Right ventricle myocardium superior (tissue), 1 donor: ENCODE data around the gene PTK7. TPM values are rescaled to one million over a fixed set of nuclear protein-coding genes. Genes with fewer than 3 reads are reported as not detected.
"Not testable (repeated sequence)": the region's sequence is repeated elsewhere in the genome, so short reads cannot be mapped to it uniquely, and the experiment has no call there.

Source experiments
- ATAC-seq: fragments of 200-7000 bp; cut with Tn5 transposase; one replicate; pipeline ENCODE4 v1.9.1; 2020; ENCODE audit warnings: mild to moderate bottlenecking; ENCODE audit not compliant: poor library complexity
- DNase-seq: peaks from one replicate; pipeline ENCODE4 v3.0.0-alpha.2; 2020
- intact Hi-C: fragments of 100-400 bp; cut with DNase I; formaldehyde crosslinking; loops from one replicate; pipeline ENCODE4 v1.11.2; 2022
- total RNA-seq: library from RNA; stranded (reverse); fragmentation: NEBNext Ultra II Directional; extraction: Animal tissue kit (Norgen Biotek cat#: 25700); gene quantifications from one replicate; pipeline ENCODE4 v1.2.1, GENCODE V29; 2021
- donor health status: DM: no; HTN: yes; CAD: no; lungs with severe emphysema.

Gene PTK7
- total RNA-seq, 1 donor from 2014 or later = 1.4 TPM

DNA sequence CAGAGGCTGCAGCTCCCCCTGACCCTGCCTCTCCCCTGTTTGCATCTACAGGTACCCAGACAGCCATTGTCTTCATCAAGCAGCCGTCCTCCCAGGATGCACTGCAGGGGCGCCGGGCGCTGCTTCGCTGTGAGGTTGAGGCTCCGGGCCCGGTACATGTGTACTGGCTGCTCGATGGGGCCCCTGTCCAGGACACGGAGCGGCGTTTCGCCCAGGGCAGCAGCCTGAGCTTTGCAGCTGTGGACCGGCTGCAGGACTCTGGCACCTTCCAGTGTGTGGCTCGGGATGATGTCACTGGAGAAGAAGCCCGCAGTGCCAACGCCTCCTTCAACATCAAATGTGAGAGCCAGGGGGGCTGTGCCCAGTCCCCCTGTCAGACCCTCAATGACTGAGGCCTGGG, 52.8 kb downstream of the PTK7 start:
- DNase-seq = no peak
- ATAC-seq = no peak
- intact Hi-C loops = no loop called here

DNA sequence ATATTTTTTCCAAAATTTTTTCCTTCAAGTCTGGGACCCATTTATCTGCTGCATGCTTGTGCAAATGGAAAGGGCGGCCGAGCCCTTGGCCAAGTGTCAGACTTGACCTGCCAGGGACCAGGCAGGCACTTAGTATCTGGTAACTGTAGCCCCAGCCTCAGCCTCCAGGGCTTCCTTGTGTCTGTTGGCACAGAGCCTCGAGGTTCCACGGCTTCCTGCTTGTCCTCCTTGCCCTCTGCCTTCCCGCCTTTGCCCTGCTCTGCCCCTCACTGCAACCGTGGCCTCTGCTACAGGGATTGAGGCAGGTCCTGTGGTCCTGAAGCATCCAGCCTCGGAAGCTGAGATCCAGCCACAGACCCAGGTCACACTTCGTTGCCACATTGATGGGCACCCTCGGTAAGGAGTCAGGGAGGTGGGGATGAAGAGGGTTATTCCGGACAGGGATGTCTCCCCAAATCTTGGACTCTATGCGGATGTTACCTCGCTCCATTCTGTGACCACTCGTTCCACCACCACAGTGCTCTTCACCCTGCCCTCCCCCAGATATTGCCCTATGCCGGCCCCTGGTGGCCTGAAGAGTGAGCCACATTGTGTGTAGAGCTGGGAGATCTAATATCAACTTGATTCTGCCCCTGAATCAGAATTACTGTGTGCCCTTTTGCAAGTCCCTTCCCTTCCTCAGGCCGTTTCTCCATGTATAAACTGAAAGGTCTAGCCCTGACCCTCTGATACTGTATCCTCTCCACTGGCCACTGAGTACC, 53.5 kb downstream of the PTK7 start:
- peak; percentile 78 for ATAC-seq
- intact Hi-C loops = no loop called here
- no peak for DNase-seq

DNA sequence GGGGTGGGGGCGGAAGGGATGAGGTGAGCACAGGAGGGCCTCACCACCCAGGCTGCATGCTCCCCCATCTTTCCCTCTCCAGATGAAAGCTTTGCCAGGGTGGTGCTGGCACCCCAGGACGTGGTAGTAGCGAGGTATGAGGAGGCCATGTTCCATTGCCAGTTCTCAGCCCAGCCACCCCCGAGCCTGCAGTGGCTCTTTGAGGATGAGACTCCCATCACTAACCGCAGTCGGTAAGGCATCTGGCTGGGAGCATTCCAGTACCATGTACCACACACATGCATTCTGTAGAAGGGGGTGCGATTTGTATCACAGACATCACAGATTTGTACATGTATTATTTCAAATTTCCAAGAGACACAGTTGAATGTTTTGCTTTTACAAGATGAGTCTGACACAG, 54.3 kb downstream of the PTK7 start:
- DNase-seq (no peak), ATAC-seq (no peak)
- intact Hi-C loops = no loop called here

DNA sequence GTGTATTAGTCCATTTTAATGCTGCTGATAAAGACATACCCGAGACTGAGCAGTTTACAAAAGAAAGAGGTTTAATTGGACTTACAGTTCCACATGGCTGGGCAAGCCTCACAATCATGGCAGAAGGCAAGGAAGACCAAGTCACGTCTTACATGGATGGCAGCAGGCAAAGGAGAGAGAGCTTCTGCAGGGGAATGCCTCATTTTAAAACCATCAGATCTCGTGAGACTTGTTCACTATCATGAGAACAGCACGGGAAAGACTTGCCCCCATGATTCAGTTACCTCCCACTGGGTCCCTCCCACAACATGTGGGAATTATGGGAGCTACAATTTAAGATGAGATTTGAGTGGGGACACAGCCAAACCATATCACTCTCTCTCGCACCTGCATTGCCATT, 55.3 kb downstream of the PTK7 start:
- intact Hi-C loops, DNase-seq, ATAC-seq: not testable (repeated sequence)

DNA sequence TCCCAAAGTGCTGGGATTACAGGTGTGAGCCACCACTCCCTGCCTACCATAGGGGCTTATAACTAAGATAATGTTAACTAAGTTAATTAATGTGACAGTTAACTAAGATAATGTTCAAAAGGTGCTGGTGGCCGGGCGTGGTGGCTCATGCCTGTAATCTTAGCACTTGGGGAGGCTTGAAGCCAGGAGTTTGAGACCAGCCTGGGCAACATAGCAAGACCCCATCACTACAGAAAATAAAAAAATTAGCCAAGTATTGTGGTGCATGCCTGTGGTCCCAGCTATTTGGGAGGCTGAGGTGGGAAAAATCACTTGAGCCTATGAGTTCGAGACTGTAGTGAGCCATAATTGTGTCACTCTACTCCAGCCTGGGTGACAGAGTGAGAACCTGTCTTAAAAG, 62.2 kb downstream of the PTK7 start:
- DNase-seq = no peak
- no peak for ATAC-seq
- intact Hi-C loops = no loop called here

DNA sequence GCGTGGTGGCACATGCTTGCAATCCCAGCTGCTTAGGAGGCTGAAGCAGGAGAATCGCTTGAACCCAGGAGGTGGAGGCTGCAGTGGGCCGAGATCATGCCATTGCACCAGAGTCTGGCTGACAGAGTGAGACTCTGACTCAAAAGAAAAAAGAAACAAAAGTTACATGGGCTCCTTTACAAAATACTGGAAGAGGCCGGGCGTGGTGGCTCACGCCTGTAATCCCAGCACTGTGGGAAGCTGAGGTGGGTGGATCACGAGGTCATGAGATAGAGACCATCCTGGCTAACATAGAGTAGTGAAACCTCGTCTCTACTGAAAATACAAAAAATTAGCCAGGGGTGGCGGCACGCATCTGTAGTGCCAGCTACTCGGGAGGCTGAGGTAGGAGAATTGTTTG, 63.9 kb downstream of the PTK7 start:
- not testable (repeated sequence) for ATAC-seq, DNase-seq
- intact Hi-C loops = loop anchor here (5.0 kb wide), 1 partner anchor 238 kb away; no protein-coding TSS in a partner anchor

DNA sequence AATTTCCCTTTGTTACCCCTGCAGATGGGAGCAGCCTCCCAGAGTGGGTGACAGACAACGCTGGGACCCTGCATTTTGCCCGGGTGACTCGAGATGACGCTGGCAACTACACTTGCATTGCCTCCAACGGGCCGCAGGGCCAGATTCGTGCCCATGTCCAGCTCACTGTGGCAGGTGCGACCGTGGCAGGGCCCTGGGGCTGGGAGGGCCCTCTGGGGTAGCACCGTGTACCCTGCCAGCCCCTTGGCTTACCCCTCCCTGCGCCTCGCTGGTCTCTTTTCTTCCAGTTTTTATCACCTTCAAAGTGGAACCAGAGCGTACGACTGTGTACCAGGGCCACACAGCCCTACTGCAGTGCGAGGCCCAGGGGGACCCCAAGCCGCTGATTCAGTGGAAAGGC, 65.5 kb downstream of the PTK7 start:
- intact Hi-C loops = loop anchor here (2.0 to 5.0 kb wide), 2 partner anchors 133 to 239 kb away; no protein-coding TSS in a partner anchor
- ATAC-seq = no peak
- no peak for DNase-seq

DNA sequence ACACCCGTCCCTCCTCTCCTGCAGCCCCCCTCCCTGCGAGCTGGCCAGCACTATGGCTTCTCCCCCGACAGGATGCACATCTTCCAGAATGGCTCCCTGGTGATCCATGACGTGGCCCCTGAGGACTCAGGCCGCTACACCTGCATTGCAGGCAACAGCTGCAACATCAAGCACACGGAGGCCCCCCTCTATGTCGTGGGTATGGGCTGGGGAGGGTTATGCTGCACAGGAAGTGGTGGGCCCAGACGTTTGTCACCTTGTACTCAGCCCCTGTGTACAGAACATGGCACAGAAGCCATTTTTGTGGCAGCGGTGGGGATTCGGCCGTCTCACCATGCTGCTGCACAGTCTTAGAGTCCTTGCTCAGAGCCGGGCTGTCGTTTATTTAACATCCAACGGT, 66.0 kb downstream of the PTK7 start:
- intact Hi-C loops = loop anchor here (2.0 to 5.0 kb wide), 2 partner anchors 133 to 240 kb away; no protein-coding TSS in a partner anchor
- no peak for DNase-seq
- ATAC-seq = no peak

DNA sequence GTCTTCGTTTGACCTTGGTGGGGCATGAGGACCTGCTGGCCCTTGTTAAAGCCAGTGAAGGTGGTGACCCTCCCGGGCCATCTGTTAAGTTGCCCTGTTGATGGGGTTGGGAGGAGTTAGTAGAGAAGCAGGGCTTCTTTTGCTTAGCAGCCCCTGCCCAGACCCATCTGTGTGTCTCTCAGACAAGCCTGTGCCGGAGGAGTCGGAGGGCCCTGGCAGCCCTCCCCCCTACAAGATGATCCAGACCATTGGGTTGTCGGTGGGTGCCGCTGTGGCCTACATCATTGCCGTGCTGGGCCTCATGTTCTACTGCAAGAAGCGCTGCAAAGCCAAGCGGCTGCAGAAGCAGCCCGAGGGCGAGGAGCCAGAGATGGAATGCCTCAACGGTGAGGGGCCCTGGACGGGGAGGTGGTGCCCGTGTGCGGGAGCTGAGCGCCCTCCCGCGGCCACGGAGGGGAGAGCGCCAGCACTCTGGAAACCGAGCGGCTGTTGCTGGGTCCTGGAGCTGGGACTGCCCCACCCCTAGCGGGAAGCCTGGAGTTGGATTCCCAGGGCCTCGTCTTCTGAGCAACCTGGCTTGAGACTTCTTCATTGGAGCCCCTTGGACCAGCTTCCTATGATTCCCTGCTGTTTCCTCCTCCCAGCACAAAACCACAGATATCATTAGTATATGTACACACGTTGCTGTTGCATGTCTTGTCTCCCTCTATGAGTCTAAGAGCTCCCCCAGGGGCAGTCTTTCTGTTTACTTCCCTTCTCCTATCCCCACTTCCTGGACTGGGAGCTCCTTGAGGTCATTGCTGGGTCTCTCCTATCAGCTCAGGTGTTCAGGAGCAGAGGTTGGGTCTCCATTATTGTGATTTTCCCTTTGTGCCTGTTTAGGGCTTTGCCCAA, 67.4 kb downstream of the PTK7 start:
- DNase-seq (peak; percentile 92), ATAC-seq (peak; percentile 97)
- intact Hi-C loops = loop anchor here (2.0 to 5.0 kb wide), 2 partner anchors 135 to 241 kb away; no protein-coding TSS in a partner anchor

DNA sequence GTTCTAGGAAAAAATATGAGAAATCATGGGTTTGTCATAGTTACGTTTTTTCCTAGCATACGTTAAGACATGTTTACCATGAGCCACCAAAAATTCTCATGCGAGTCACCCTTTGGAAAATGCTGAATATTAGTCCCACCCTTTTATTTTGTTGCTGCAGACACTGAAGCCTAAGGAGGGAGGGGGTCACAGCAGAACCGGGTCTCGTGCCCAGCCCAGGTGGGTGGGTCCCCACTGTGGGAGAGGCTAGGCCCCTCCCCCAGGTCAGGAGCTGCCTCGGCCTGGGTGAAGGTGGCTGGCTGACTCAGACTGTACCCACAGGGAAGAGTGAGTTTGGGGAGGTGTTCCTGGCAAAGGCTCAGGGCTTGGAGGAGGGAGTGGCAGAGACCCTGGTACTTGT, 68.8 kb downstream of the PTK7 start:
- intact Hi-C loops = loop anchor here (5.0 kb wide), 1 partner anchor 243 kb away; no protein-coding TSS in a partner anchor
- no peak for DNase-seq
- ATAC-seq = no peak

DNA sequence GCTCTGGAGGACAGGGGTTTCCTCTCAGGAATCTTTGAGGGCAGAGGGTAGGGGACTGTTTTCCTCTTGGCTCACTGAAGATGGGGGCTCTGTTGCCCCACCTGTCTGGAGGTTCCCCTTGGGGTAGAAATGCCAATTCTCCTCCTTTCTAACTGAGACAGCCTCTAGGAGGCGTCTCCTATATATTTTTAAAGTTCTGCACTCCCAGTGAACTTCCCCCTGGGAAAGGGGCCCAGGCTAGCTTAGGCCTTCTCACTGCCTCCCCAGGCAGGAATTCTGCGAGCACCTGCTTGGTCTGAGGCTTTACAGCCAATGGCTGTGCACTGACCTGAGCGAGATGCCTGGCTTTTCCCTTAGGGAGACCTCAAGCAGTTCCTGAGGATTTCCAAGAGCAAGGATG, 70.1 kb downstream of the PTK7 start:
- no peak for ATAC-seq
- no peak for DNase-seq
- intact Hi-C loops = no loop called here

DNA sequence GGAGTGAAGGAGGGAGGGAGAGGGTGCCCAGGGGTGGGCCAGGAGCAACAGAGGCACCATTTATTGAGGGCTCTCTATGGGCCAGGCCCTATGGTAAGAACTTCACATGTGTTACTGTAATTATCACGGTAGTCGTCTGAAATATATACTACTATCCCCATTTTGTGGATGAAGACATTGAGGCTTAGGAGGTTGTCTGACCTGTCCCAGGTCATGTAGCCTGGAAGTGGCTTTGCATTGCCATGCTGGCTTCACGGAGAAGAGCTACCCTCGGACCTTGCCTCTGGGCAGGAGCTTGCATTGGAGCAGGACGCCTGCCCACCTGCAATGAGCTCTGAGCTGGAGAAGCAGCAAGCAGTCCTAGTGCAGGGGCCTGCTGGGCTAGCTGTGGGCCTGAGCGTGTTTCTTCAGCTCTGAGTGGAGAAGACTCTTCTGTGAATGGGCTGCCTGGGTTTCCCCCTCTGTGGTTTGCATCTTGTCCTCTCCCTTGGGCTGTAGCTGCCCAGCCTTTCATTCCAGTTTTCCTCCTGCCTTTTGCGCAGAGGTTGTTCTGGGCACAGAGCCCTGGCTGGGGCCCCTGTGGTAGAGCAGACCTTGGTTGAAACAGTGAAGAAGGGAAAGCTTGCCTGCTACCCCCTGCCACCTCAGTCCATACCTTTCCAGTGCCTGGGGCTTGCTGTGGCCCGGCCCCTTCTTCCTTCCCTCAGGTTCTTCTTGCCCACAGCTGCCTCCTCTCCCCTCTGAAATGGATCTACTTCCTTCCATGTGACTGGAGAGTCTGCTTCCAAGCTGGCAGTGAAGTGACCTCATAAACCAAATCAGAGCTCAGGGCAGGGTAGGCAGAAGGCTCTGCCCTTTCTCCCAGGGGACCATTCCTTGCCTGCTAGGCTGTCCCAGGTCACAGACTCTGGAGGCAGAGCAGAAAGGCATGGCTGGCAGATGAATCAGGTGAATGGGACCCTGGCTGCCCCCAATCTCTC, 70.9 kb downstream of the PTK7 start:
- ATAC-seq = no peak
- intact Hi-C loops = no loop called here
- no peak for DNase-seq

DNA sequence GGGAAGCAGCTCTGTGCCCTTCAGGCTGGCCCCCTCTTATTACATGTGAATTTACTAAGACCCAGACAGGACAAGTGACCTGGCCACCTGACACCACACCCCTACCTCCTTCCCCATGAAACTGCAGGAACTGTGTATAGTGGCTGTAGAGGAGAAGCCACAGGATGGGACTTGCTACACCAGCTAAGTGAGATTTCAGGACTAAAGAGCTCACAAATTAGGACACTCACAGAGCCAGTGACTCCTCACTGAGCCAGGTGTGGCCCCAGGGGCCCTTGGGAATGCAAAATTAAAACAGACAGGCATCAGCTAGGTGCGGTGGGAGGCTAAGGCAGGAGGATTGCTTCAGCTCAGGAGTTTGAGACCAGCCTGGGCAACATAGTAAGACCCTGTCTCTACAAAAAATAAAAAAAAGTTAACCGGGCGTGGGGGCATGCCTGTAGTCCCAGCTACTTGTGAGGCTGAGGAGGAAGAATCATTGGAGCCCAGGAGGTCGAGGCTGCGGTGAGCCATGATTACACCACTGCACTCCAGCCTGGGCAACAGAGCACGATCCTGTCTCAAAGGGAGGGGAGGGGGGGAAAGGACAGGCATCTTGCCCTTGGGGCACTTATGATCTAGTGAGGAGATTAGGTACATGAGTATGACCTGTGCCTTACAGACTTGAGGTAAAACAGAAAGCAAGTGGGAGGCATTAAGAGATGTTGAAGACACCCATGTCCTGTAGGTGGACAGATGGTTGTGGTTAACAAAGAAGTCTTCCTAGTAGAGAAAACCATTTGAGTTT, 71.8 kb downstream of the PTK7 start:
- no peak for ATAC-seq
- DNase-seq = no peak
- intact Hi-C loops = no loop called here

DNA sequence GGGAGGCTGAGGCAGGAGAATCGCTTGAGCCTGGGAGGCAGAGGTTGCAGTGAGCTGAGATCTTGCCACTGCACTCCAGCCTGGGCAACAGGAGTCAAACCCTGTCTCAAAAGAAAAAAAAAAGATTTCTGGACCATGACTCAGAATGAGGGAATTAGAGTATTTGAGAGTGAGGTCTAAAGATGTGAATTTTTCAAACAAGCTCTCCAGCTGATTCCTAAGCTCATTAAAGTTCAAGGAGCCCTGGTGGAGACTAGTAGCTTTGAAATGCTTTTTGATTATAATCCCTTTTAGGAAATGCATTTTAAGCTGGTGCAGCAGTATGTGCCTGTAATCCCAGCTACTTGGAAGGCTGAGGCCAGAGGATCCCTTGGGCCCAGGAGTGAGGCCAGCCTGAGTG, 73.2 kb downstream of the PTK7 start:
- intact Hi-C loops = no loop called here
- ATAC-seq = no peak

DNA sequence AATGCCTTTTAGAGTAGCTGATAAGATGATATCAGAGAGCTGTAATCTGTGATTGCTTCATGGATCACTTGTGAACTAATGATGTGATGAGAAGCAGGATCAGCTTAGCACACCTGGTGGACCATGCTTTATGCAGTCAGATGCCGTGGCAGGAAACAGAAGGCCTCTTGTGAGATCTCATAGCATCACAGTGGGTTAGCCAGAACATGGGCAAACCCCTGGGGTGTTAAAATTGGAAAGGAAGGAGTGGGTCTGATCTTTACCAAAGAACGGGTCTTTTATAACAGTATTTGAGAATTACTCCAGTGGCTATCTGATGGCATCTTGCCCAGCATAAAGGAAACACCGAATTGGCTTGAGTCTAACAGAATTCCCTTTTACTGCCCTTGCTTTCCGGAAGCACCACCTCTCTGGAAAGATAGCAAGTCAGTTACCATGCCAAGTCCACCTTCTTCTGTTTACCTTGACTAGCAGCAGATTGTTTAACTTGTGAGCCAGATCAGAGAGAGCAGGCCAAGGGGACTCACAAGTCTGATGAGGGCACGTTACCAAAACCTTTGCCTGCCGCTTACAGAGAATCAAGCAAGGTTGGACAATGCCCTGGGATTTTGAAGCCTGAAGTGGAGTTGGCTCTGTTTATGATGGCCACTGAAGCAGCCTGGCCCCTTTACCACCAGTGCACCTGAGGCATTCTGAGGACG, 74.1 kb downstream of the PTK7 start:
- intact Hi-C loops = no loop called here
- no peak for ATAC-seq

More for the DNA sequence above, 73.2 kb downstream of the PTK7 start:
- no peak for DNase-seq

DNA sequence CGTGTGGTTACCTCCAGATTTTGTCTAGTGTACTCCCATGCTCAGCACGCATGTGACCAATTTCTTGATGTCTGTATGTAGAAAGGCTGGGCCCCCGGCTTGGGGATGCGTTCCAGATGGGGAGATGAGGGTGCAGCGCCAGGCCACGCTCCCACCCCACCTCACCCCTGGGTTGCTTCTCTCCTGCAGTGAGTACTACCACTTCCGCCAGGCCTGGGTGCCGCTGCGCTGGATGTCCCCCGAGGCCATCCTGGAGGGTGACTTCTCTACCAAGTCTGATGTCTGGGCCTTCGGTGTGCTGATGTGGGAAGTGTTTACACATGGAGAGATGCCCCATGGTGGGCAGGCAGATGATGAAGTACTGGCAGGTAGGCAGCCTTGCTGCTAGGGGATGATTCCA, 83.5 kb downstream of the PTK7 start:
- DNase-seq = no peak
- ATAC-seq = no peak
- intact Hi-C loops = no loop called here

More for the DNA sequence above, 74.1 kb downstream of the PTK7 start:
- no peak for DNase-seq

DNA sequence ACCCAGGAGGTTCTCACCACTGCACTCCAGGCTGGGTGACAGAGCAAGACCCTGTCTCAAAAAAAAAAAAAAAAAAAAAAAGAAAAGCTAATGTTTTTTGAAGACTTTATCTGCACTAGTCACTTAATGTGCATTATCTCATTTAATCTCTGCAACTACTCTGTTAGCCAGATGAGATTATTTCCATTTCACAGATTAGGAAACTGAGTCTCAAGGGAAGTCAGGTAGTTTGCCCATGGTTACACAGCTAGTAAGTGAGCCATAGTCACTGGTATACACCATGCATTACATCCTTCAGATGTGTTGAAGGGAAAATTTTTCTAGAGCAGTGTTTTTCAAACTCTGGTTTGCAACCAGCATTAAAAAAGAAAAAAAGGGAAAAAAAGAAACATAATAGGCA, 87.8 kb downstream of the PTK7 start:
- no peak for ATAC-seq
- intact Hi-C loops = no loop called here
- DNase-seq = no peak
